GM21619 (cell line): ENCODE results near the gene PDE6B.
"Not testable (repeated sequence)": the region's sequence is repeated elsewhere in the genome, so short reads cannot be mapped to it uniquely, and the experiment has no call there.

Source experiments
- ATAC-seq: cut with Tn5 transposase; IDR thresholded peaks from one replicate; pipeline ENCODE4 v1.9.1; 2021; ENCODE audit not compliant: unreplicated experiment

PDE6B gene

GRCh38 chr4:683247-683897 lies 58.0 kb downstream of the PDE6B start:
- no peak for ATAC-seq

- ATAC-seq, result no peak
Observed at GRCh38 chr4:683982-684622, 58.7 kb downstream of the PDE6B start.

GRCh38 chr4:684623-685327 lies 59.4 kb downstream of the PDE6B start:
- no peak for ATAC-seq

- no peak for ATAC-seq
Observed at GRCh38 chr4:685679-686412, 60.5 kb downstream of the PDE6B start.

- ATAC-seq, result no peak
Observed at GRCh38 chr4:686413-687040, 61.2 kb downstream of the PDE6B start.

- no peak for ATAC-seq
Observed at GRCh38 chr4:687048-687970, 61.9 kb downstream of the PDE6B start.

GRCh38 chr4:687971-688853 lies 62.8 kb downstream of the PDE6B start:
- ATAC-seq, result no peak

GRCh38 chr4:688854-689681 lies 63.7 kb downstream of the PDE6B start, which contains the start of gene SLC49A3:
SLC49A3 (minus strand) TSS chr4:689151; CDS start chr4:689127, 24 bp downstream.
- ATAC-seq, result no peak

- no peak for ATAC-seq
Observed at GRCh38 chr4:689723-690122, 64.3 kb downstream of the PDE6B start.

- no peak for ATAC-seq
Observed at GRCh38 chr4:692771-693554, 67.6 kb downstream of the PDE6B start.

GRCh38 chr4:694341-694940 lies 69.1 kb downstream of the PDE6B start:
- not testable (repeated sequence) for ATAC-seq

GRCh38 chr4:699816-700580 lies 74.6 kb downstream of the PDE6B start:
- ATAC-seq, result peak; percentile 9

GRCh38 chr4:700587-701264 lies 75.4 kb downstream of the PDE6B start:
- no peak for ATAC-seq

GRCh38 chr4:702618-703048 lies 77.3 kb downstream of the PDE6B start:
- no peak for ATAC-seq
